ENCODE data around the gene DZIP1.
"Not testable (repeated sequence)": the region's sequence is repeated elsewhere in the genome, so short reads cannot be mapped to it uniquely, and the experiment has no call there.

Gene DZIP1

GRCh38 chr13:95593462-95593861 is 51.0 kb downstream of the DZIP1 start:
- no peak for DNase-seq

GRCh38 chr13:95588721-95589120 is 55.8 kb downstream of the DZIP1 start:
- DNase-seq, result no peak

GRCh38 chr13:95588134-95588533 is 56.4 kb downstream of the DZIP1 start:
- no peak for DNase-seq

DNA sequence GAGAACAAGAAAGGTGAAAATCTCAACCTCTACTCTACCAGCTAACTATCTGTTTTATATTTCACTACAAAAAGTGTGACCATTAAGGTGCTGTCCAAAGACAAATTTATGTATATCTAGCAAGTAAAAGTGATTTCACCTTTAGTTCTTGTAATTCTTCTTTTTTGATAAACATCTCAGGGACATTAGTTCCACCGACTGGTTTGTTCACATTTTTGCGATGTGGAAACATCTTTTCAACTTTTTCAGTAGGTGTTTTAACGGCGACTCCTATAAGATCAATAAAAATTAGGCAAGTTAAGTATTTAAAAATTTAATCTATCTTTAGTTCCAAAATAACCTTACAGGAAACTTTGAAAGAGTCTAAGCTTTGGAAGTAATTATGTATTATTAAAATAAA is 58.6 kb downstream of the DZIP1 start:
- DNase-seq, result no peak

- no peak for DNase-seq
Measured at GRCh38 chr13:95579303-95579702, 65.2 kb downstream of the DZIP1 start.

GRCh38 chr13:95573221-95573620 is 71.3 kb downstream of the DZIP1 start:
- DNase-seq, result no peak

GRCh38 chr13:95571941-95572340 is 72.6 kb downstream of the DZIP1 start:
- DNase-seq, result no peak

GRCh38 chr13:95570016-95570415 is 74.5 kb downstream of the DZIP1 start:
- DNase-seq, result no peak

GRCh38 chr13:95568131-95568530 is 76.4 kb downstream of the DZIP1 start:
- no peak for DNase-seq

DNA sequence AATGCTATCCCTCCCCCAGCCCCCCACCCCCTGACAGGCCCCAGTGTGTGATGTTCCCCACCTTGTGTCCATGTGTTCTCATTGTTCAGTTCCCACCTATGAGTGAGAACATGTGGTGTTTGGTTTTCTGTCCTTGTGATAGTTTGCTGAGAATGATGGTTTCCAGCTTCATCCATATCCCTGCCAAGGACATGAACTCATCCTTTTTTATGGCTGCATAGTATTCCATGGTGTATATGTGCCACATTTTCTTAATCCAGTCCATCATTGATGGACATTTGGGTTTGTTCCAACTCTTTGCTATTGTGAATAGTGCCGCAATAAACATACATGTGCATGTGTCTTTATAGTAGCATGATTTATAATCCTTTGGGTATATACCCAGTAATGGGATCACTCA is 78.7 kb downstream of the DZIP1 start:
- not testable (repeated sequence) for DNase-seq

DNA sequence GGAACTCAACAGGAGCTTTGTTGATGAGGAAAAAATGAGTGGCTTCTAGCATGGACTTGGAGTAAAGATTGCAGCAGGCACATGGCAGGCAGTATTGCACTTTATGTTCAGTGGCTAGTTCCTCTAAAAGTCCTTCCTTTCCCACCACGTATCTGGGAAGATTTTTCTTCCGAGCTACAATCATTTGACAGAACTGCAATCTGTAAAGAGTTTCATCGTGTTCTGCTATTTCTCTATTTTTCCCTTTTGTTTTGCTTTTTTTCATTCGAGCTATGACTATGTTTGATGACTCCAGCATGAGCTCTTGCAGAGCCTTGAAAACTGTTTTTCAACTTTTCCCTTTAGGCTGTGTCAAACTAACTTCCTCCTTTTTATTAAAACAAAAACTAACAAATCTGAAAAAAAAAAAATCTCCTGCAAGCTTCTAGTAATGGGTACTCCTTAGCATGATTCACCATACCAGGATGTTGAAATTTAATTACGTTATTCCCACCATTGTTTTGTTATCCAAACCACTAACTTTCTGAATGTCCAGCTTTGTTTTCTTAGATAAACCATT is 79.7 kb downstream of the DZIP1 start:
- no peak for DNase-seq

GRCh38 chr13:95564091-95564490 is 80.4 kb downstream of the DZIP1 start:
- DNase-seq, result no peak

GRCh38 chr13:95560387-95560786 is 84.1 kb downstream of the DZIP1 start:
- DNase-seq, result no peak

DNA sequence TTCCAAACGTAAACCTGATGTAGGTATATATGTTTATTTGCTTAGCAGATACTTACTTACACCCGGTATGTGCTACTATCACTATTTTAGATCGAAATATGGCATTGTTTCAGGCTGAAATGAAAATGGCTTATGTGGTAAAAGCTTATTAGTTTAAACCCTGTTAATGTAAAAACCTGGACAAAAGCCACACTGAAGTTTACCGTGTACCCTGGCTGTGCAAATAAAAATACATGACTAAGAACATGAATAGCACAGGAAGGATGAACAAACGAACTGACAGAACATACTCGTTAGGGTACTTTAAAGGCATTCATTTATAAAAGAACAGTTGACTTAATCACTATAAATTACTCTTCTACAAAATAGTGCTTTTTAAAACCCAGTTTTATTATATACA is 85.4 kb downstream of the DZIP1 start:
- DNase-seq, result no peak

GRCh38 chr13:95557013-95557412 is 87.5 kb downstream of the DZIP1 start:
- no peak for DNase-seq

DNA sequence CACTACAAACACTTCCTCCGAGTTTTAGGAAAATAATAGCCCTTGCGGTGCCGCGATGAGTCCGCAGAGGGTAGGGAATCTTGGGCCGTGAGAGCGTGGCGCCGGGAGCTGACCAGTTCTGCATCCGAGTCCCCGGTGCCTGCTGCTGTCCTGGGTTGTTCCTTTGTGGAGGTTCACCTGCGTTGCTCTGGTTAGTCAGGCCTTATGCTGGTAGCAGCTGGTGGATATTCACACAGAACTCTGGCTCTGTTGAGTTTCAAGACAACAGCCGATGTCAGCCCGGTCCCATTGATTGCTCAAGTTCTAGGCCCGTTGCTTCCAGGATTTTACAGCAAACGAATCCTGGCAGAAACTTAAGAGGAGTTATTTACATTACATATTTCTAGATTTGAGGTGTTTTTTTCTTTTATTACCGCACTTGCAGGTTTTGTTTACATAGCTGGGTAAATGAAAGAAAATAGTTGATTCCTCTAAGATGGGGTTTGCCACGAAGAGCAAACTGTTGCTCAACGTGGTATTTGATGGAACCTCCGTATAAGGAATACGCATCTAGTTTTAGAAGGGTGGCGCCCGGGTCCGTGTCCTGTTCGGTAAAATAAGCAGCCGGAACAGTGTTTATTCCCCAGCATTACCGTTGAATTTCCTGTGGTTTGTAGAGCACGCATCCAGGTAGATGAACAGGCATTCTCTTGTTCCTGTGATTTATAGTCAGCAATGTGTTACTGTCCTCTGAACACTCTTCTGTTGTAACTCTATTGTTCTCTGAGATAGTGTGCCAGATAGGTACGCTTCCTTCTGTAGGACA is 90.7 kb downstream of the DZIP1 start:
- no peak for DNase-seq

GRCh38 chr13:95552539-95553441 is 91.7 kb downstream of the DZIP1 start, which contains the start of gene CLDN10:
TSS of gene CLDN10 (plus strand) at chr13:95552720. CDS start at chr13:95552754, 34 bp downstream.
- no peak for DNase-seq

DNA sequence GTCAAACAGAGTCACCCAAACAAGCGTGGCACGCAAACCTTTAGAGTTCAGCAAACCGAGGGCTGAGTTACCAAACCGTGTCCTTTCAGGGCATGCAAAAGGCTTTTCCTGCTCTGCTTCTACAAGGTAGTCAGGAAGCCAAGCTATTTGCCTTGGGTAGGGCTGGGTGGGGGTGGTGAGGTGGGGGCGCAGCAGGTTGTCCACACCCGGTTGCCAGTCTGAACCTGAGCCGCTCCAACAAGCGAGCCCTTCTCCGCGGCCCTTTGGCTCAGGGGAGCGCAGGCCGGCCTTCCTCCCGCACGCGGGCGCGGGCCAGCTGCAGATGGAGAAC is 92.3 kb downstream of the DZIP1 start:
- DNase-seq, result no peak

GRCh38 chr13:95547531-95548167 is 96.9 kb downstream of the DZIP1 start:
- DNase-seq, result no peak

DNA sequence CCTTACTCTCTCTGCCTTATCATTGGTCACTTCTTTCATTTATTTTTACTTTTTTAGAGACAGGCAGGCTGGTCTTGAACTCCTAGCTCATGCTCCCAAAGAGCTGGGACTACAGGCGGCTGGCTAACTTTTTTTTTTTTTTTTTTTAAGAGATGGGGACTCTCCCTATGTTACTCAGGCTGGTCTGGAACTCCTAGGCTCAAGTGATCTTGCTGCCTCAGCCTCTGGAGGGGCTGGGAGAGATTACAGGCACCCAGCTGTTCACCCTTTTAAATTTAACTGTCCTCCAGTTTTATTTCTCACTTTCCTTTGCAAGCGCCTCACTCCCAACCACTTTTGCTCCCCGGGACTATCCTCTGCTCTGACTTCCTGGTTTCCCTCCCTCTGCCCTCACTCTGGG is 97.6 kb downstream of the DZIP1 start:
- no peak for DNase-seq

- DNase-seq, result no peak
Measured at GRCh38 chr13:95544293-95544692, 100.2 kb downstream of the DZIP1 start.

DNA sequence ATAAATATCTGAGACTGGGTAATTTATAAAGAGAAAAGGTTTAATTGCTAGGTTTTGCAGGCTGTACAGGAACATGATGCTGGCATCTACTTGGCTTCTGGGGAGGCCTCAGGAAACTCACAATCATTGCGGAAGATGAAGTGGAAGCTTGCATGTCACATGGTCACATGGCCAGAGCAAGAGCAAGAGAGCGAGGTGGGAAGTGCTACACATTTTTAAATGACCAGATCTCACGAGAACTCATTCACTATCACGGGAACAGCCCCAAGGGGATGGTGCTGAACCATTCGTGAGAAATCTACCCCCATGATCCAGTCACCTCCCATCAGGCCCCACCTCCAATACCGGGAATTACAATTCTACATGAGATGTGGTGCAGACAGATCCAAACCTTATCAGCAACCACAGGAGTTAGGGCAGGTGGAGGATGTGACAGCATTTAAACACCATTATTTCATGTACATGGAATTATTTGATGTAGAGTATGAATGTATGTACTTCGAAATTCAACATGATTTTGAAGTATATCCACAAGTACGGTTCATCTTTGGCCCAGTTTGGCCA is 102.5 kb downstream of the DZIP1 start:
- DNase-seq, result no peak

DNA sequence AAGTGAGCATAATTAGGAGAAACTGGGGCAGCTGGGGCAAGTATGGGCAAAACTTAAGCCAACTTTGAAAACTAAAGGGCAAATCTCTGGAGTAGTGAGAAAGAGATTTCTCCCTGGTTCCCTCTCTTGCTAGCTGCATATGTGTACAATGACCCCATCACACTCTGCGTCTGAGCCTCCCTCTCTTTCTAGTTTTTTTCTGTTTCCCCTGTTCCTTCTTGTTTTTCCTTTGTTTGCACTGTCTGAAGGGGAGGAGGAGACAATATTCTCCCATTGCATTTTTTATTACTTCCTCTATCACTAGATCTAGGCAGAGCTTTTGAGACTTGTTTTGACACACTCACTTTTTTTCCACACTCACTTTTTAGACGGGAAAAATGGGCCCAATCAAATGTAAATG is 103.2 kb downstream of the DZIP1 start:
- DNase-seq, result no peak
